GM18507 (cell line): ENCODE results near the gene SIX2.
"Not testable (repeated sequence)": the region's sequence is repeated elsewhere in the genome, so short reads cannot be mapped to it uniquely, and the experiment has no call there.

Source experiments
- DNase-seq: peaks from one replicate; pipeline ENCODE4 v3.0.0; 2011; ENCODE audit warnings: low read depth; ENCODE audit not compliant: insufficient read length; ENCODE audit errors: extremely low spot score
- FAIRE-seq: peaks from 2 replicates; lab custom pipeline; 2011; peaks lifted over from hg19 to GRCh38; lab: Jason Lieb, UNC

SIX2 gene

DNA sequence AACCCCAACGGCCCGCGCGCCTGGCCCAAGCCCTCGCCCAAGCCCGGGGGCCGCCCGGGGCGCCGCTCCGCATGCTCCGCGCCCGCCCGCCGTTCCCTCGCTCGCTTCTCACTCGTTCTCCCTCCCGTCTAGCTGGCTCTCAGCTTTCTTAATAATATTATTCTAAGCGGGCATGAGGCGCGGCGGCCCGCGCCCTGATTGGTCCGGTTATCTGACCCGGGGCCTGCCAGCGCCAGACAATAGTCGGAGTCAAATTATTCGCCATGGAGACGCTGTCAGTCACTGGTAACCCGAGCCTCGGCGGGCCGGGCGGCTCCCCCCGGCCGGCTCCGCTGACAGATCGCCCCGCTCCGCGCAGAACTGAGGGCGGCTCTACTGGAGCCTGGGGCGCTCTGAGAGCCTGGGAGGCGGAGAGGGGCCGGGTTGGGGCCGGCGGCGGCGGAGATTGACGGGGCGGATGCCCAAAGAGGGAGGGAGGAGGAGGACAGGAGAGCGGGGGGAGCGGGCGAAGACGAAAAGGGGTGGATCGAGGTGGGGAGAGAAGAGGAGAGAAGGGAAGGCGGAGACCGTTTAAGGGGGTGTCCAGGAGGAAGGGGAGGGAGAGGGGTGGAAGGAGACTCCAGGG is at the start of gene SIX2:
SIX2 (minus strand) TSS at position 150 of the 625 bp plus-strand sequence. CDS start 342 bp downstream, outside the sequence.
- no peak for DNase-seq
- no peak for FAIRE-seq

DNA sequence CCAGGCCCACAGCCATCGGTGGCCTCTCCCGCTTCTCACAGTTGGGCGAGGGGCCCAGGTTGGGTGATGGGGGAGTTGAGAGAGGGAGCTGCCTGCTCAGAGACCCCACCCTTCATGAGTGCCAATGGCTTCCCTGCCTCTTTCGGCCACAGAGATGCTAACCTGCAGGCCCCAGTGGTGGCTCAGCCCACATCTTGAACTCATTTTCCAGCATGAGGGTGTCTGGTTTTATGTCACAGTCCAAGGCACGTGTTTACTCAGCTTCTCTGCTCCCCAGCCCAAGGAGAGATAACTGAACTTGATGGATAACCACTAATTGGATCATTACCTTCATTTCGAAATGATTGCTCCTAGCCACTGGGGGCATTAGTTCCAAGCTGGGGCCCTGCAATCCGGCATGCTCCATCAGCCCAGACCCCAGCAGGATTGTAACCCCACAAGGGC is 45.9 kb upstream of the SIX2 start:
- no peak for FAIRE-seq
- DNase-seq, result no peak

DNA sequence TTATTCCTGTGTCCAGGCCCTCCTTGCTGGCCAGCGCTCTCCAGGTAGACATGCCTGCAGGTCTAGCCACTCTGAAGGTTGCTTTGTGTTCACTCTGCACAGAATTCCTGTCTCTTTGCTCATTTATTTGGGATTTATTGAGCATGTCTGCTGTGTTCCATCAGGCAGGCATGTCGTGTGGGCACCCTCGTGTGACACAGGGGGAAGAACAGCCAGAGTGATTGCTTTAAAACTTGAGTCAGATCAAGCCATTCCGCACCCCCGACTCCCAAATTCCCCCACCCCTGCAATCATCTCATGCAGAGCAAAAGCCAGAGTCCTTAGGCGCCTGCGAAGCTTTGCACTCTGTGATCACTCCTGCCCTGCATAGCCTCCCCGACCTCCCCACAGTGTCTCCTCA is 44.7 kb upstream of the SIX2 start:
- DNase-seq, result no peak
- FAIRE-seq, result no peak

DNA sequence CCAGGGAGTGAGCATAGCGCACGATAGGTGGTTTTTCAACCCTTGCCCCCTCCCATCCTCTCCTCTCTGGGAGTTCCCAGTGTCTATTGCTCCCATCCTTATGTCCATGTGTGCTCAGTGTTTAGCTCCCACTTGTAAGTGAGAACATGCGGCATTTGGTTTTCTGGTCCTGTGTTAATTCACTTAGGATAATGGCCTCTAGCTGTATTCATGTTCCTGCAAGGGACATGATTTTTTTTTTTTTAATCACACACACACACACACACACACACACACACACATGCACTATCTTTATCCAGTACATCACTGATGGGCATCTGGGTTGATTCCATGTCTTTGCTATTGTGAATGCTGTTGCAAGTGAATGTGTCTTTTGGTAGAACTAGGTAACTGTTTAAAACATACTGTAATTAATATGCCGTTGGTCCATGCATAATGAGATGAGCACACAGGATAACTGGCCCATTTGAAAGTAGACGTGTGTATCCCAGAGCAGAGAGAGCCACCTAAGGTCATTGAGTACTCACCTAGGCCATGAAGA is 43.2 kb upstream of the SIX2 start:
- FAIRE-seq (no peak), DNase-seq (no peak)

DNA sequence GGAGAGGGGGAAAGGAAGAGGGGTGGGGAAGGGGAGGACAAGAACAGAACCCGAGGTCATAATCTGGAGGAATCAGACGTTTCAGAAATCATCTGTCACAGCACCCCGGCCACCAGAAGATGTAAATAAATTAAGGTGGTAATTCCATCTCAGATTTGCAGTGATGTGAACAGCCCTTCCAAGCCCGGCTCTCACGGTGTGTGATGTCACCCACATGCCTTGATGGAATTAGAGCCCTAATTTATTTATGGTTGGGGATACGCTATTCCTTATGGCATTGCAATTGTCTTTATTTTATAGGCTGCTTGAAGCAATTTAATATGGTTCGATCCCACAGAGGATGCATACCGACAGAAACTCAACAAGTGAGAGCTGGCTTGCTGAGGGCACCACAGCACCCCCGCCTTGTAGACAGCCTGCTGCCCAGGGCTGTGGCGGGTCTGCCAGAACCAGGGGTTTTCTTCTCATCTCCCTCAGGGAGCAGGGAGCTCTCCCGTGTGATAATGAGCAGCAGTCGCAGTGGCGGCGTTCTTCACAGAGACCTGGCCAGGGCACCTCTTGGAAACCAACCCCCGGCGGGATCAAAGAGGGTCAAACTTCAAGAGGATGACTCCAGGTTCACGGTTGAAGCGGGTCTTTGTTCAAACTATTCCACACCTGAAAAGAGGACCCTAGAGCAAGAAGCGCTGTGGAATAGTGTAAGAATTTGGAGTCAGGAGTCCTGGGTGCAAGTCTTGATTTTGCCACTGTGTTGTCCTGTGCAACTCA is 40.5 kb upstream of the SIX2 start:
- no peak for FAIRE-seq

DNA sequence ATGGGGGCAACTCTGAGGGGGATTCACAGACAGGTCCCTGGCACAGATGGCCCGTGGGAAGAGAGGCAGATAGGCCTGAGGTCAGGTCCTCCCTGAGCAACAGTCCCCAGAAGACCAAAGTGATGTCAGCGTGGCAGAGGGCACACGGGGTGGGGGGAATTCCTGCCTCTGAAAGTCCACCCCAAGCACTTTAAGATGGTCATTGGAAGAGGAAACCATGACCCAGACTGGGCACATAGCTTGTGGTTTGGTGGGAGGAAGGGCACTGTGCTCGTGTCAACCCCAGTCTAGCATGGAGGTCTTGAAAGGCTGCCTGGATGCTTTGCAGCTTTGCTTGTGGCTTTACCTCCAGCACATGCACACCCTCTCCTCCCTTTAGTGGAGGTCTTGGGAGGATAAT is 38.0 kb upstream of the SIX2 start:
- no peak for FAIRE-seq
- no peak for DNase-seq

More for the DNA sequence above, 40.5 kb upstream of the SIX2 start:
- no peak for DNase-seq

DNA sequence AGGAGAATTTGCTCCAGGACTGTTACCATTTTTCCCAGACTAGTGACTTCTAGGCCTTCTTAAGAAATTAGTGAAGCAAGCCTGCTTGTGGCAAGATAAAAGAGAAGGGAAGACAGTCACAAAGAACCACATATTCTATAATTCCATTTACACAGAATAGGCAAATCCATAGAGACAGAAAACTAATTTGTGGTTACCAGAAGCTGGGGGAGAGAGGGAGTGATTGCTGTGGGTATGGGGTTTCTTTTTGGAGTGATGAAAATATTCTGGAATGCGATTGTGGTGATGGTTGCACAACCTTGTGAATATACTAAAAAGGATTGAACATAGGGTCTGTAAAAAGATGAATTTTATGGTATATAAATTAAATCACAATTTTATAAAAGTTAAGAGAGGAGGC is 37.5 kb upstream of the SIX2 start:
- DNase-seq (no peak), FAIRE-seq (no peak)

DNA sequence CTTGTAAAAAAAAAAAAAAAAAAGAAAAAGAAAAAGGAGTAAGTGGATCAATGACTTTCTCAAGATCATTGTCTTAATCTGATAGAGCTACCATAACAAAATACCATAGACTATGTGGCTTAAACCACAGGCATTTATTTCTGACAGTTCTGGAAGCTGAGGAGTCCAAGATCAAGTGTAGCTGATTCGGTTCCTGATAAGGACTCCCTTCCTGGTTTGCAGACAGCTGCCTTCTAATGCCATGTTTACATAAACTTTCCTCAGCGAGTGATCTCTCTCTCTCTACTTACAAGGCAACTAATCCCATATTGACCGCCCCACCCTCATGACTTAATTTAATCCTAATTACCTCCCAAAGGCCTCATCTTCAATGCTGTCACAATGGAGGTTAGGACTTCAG is 36.5 kb upstream of the SIX2 start:
- DNase-seq (no peak), FAIRE-seq (no peak)

DNA sequence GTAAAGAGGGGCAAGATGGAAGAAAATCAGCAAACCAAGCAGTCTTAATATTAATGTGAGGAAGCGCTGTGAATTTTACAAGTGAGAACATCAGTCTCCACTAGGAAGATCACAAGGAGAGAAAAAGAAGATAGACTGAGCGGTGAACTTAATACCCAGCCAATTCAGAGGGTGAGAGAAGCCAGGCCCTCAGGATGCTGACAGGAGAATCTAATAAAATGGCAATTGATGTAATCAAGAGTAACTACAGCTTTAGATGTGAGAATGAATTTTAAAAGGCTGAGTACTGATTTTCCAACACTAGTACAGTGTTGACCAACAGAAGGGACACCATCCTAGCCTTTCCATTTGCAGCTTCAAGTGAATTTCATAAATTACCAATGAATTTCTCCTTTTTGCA is 35.7 kb upstream of the SIX2 start:
- DNase-seq (no peak), FAIRE-seq (no peak)

DNA sequence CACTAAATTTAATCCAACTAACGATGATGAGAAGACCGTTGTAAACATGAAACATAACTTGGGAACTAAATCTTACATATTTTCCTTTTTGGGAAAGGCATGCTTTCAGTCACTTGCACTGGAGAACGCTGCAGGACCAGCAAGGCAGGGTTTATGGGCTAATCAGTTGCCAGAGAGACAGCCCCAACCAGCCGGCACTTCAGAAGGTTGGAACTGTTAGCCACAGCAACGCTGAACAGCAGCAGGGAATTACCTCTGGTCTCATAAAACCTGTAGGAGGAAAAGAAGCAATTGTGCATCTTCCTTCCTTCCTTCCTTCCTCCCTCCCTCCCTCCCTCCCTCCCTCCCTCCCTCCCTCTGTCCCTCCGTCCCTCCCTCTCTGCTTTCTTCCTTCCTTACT is 33.9 kb upstream of the SIX2 start:
- FAIRE-seq (no peak), DNase-seq (no peak)

DNA sequence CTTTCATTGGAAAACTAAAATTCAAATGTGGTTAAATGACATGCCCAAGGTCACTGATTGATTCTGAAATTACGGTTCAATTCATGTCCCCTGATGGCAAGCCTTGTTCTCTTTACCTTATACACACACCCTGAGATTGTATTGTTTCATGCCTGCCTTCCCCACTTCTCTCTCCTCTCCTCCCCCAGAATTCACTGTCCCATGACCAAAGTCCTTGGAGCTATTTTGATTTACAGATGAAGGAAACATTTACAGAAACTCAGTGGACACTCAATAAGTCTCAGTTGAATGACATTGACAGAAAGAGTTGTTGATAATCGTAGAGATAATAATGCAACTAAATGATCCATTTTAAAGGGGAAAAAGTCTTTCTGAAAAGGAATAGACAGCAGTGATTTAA is 33.1 kb upstream of the SIX2 start:
- FAIRE-seq (no peak), DNase-seq (no peak)

DNA sequence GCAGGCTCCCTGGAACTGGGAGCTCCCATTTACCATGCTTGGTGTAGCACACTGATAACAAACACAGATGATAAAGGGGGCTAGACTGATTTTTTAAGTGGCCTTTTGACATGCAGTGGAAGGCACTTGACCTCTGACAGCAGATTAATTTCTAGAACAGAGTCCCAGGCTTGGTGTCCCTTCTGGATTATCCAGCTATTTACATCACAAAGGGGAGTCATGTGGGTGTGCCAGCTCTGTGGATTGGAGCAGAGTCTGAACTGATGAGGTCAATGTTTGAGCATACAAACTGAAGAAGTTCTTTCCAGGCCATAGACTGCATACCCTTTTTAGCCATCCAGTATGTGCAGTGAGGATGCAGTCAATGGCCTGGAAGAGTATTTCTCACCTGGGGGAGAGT is 31.5 kb upstream of the SIX2 start:
- no peak for DNase-seq
- FAIRE-seq, result no peak

DNA sequence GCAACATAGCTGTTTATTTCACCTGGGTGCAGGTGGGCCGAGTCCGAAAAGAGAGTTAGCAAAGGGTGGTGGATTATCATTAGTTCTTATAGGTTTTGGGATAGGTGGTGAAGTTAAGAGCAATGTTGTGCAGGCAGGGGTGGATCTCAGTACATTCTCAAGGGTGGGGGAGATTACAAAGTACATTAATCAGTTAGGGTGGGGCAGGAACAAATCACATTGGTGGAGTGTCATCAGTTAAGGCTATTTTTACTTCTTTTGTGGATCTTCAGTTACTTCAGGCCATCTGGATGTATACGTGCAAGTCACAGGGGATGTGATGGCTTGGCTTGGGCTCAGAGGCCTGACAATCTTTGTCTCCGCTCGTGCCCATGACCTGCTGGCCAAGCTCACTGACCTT is 30.6 kb upstream of the SIX2 start:
- FAIRE-seq, DNase-seq: not testable (repeated sequence)

DNA sequence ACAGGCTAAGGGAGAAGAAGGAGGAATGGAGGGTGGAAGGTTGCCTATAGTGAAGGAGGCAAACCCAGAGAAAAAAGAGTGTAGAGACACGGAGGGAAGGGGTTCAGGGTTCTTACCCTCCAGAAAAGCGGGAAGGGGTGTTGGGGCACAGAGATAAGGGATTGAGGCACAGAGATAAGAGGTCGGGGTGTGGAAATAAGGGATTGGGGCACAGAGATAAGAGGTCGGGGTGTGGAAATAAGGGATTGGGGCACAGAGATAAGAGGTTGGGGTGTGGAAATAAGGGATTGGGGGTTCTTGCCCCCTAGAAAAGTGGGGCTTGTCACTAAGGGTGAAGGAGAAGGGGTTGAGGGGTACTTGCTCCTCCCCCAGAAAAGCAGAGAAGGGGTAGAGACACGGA is 29.6 kb upstream of the SIX2 start:
- DNase-seq, FAIRE-seq: not testable (repeated sequence)

DNA sequence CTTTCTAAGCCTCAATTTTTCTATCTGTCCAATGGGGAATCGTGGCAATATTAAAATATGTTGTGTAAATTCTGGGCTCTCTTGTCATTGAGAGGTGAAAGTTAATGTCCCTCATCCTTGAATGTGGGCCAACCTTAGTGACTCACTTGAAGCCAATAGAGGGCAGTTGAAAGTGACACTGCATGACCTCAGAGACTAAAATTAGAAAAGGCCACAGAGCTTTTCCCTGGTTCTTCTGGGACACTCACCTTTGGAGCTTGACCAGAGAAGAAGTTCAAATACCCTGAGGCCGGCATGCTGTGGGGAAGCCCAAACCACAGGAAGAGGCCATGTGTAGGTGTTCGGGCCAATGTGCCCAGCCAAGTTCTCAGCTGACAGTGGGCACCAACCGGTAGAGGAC is 24.1 kb upstream of the SIX2 start:
- FAIRE-seq (no peak), DNase-seq (no peak)

DNA sequence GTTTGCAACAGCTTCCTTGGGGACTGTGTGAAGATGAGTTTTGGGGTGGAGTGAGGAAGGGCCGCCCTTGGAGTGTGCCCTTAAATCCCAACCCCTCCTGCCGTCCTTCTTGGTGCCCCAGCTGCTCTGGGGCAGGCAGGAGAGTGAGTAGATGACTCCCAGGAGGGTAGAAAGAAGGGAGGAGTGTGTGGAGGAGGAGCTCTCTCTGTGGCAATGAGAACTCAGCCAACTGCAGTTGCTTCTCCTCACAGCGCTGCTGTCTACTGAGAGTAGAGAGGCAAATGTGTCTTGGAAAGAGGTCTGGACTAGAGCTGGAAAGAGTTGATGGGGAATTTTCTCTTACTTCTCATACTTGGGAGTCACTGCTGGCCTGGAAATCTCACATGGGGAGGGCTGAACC is 21.8 kb upstream of the SIX2 start:
- FAIRE-seq, result no peak
- DNase-seq, result no peak

DNA sequence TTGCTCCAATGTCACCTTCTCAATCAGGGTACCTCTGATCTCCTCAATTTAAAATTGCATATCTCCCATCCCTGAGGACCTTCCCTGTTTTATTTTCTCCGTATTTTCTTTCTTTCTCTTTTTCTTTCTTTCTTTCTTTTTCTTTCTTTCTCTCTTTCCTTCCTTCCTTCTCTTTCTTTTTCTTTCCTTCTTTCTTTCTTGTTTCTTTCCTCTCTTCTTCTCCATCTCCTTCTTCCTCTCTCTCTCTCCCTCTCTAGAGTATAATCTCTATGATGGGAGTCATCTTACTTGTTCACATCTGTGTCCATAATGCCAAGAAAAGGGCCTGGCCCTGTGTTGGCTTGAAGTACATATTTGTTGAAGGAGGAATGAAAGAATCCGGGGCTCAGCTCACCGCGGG is 21.3 kb upstream of the SIX2 start:
- no peak for FAIRE-seq
- DNase-seq, result no peak

DNA sequence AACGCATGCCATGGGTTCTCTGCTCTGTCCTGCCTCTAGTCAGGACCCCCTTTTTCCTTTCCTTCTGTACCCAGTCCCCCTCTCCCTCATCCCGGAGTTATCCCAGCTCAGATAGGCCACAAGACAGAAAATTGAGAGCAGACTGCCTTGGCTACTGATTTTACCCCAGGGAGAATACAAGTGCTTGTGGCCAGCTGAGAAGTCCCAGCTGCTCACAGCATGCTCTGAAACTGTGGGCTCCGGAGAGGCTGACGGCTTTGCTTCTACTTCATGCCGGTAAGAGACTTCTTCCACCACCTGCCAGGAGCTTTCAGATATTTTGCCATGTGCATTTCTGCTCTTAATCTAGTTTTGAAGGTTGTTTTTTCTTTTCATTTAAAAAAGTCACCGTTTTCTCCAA is 20.0 kb upstream of the SIX2 start:
- FAIRE-seq (no peak), DNase-seq (no peak)

DNA sequence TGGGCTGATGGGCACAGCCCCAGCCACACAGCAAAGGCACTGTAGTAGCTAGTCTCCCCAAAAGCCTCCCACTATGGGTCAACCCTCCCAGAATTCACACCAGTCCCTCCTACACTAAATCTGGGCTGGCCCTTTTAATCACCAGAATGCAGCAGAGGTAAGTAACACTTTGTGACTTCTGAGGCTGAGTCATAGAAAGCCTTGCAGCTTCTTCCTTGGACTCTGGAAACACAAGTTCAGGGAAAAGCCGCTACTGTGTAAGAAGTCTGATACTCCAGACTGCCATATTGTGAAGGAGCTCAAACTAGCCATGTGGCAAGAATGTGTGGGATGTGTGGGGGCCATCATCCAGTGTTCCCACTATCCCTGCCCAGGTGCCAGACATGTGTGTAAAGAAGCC is 19.0 kb upstream of the SIX2 start:
- FAIRE-seq (no peak), DNase-seq (no peak)

DNA sequence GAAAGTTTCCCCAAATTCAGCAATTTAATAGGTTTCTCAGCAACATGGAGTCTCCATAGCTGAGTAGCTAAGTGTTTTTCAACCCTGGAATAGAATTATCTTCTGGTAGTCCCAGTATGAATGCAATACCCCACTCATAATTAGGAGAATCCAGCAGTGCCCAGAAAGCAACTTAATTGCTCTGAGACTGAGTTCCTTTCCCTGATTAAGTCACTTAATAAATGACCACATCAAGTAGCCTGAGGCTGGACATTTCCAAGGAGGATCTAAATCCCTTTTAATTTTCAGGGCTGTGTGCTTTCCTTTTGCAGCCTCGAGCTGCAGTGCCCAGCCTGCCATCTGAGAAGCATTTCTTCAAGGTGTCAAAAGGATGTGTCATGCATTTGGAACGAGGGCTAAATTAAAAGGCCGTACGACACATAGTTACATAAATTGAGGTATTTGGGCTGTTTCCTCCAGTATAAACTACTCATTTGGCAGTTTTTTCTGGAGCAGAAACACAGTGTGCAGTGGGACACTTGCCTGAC is 17.7 kb upstream of the SIX2 start:
- FAIRE-seq (no peak), DNase-seq (no peak)
